GM12874 (cell line): Measurements from ENCODE around the gene KLHL11.

Experiments used
- TF ChIP-seq, protein P1 (sequence below): IDR thresholded peaks from 2 replicates; pipeline ENCODE4 v1.5.1; 2011; ENCODE audit warnings: low read depth, mild to moderate bottlenecking, control low read depth, low read length, moderate library complexity; ENCODE audit not compliant: insufficient read depth

KLHL11 gene

GRCh38 chr17:41824086-41824485 lies 41.1 kb downstream of the KLHL11 start:
- TF ChIP-seq, protein P1, sequence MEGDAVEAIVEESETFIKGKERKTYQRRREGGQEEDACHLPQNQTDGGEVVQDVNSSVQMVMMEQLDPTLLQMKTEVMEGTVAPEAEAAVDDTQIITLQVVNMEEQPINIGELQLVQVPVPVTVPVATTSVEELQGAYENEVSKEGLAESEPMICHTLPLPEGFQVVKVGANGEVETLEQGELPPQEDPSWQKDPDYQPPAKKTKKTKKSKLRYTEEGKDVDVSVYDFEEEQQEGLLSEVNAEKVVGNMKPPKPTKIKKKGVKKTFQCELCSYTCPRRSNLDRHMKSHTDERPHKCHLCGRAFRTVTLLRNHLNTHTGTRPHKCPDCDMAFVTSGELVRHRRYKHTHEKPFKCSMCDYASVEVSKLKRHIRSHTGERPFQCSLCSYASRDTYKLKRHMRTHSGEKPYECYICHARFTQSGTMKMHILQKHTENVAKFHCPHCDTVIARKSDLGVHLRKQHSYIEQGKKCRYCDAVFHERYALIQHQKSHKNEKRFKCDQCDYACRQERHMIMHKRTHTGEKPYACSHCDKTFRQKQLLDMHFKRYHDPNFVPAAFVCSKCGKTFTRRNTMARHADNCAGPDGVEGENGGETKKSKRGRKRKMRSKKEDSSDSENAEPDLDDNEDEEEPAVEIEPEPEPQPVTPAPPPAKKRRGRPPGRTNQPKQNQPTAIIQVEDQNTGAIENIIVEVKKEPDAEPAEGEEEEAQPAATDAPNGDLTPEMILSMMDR, result no peak

DNA sequence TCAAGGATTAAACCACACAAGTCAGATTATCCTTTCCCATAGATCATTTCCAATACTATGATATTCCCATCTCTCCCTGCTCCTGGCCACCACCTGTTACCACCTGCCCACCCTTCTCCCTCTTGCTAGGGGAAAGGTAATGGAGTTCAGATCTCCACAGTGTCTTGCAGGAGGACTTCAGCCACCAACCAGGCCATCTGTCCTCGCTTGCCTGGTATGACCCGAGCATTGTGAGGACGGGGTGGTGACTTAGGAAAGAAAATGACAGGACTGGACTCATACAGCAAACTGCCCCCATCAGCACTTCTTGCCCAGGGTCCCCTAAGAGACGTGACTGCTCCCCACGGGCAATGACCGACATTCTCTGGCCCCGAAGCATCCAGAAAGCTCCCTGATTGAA lies 41.6 kb downstream of the KLHL11 start:
- TF ChIP-seq, protein P1, result no peak

DNA sequence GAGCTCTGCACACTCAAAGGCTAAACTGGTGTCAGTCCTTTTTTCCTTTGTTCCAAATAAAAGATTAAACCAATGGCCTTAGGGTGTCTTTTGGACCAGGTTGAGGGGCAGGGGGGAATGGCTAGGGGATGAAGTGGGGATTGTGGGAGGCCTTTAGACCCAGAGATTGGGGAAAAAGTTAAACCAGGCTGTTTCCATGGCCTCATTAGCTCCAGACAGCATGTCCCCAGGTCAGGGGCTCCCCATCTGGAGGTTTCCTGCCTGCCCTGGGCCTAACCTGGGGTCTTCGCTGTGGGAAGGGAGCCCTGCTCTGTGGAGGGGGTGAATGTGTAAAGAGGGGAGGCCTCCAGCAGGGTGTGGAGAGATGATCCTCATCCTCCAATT lies 42.1 kb downstream of the KLHL11 start:
- TF ChIP-seq, protein P1, result no peak

- TF ChIP-seq, protein P1, result no peak
Observed at GRCh38 chr17:41822216-41823140, 42.7 kb downstream of the KLHL11 start.

- TF ChIP-seq, protein P1, result no peak
Observed at GRCh38 chr17:41821776-41822175, 43.4 kb downstream of the KLHL11 start.

GRCh38 chr17:41818024-41818423 lies 47.2 kb downstream of the KLHL11 start:
- TF ChIP-seq, protein P1, result no peak

- TF ChIP-seq, protein P1, result no peak
Observed at GRCh38 chr17:41816637-41817320, 48.4 kb downstream of the KLHL11 start.
